Esophagus muscularis mucosa (tissue), 4 donors: Measurements from ENCODE around the gene MACROD2. TPM values are rescaled to one million over a fixed set of nuclear protein-coding genes. Genes with fewer than 3 reads are reported as not detected.

Experiments used
- DNase-seq: peaks from one replicate; pipeline ENCODE4 v3.0.0-alpha.2; 2017; ENCODE audit errors: extremely low spot score
- H3K27ac ChIP-seq, 4 donors: fragments of 200-600 bp; sonication (generic); replicated peaks in 1 of 4; 1 replicate in 3 of 4; 2 replicates in 1 of 4; pipeline ENCODE4 v1.5.1; 2016 to 2019; ENCODE audit warnings: mild to moderate bottlenecking in 1 of 4
- H3K27me3 ChIP-seq, 4 donors: fragments of 200-600 bp; sonication (generic); one replicate each; pipeline versions ENCODE4 v1.5.1 to v1.6.0; 2016 to 2019
- H3K36me3 ChIP-seq, 4 donors: fragments of 200-600 bp; sonication (generic); one replicate each; pipeline ENCODE4 v1.5.1; 2016 to 2019
- H3K4me1 ChIP-seq, 4 donors: fragments of 200-600 bp; sonication (generic); one replicate each; pipeline ENCODE4 v1.5.1; 2016 to 2019
- H3K4me3 ChIP-seq, 4 donors: fragments of 200-600 bp; sonication (generic); 1 replicate in 2 of 4; 2 replicates in 2 of 4; pipeline ENCODE4 v1.5.1; 2016 to 2019; ENCODE audit warnings: mild to moderate bottlenecking in 4 of 4, moderate library complexity in 1 of 4
- H3K9me3 ChIP-seq, 4 donors: fragments of 200-600 bp; sonication (generic); 1 replicate in 3 of 4; 2 replicates in 1 of 4; pipeline ENCODE4 v1.5.1; 2016 to 2019
- CTCF ChIP-seq, 3 experiments: fragments of 200-600 bp in 2 of 3; fragments of 450-650 bp in 1 of 3; sonication (generic) in 2 of 3; IDR thresholded peaks; one replicate each; pipeline ENCODE4 v1.5.1; 2017 to 2019; ENCODE audit warnings: antibody characterized with exemption in 3 of 3, mild to moderate bottlenecking in 2 of 3, moderate library complexity in 1 of 3
- EP300 ChIP-seq: sonication (generic); formaldehyde crosslinking; IDR thresholded peaks from one replicate; pipeline ENCODE4 v1.6.1; 2017; ENCODE audit warnings: antibody characterized with exemption
- POLR2A ChIP-seq: fragments of 450-650 bp; IDR thresholded peaks from one replicate; pipeline ENCODE4 v1.6.1; 2017; ENCODE audit warnings: antibody characterized with exemption, moderate library complexity, mild to moderate bottlenecking, low read depth
- POLR2AphosphoS5 ChIP-seq, 2 donors: sonication (generic); formaldehyde crosslinking; IDR thresholded peaks; one replicate each; pipeline ENCODE4 v1.6.1; 2017; ENCODE audit warnings: antibody characterized with exemption in 2 of 2
- WGBS: methylation state at CpG from one replicate; pipeline ENCODE4 v1.1.5; 2018; 5-methylcytosine and 5-hydroxymethylcytosine counted together
- intact Hi-C: fragments of 100-400 bp; cut with DNase I; formaldehyde crosslinking; loops from one replicate; pipeline ENCODE4 v1.15.1; 2023
- total RNA-seq, 4 donors: library from RNA; depleted of rRNA; stranded (reverse); fragments of >200 nt; gene quantifications; one replicate each; pipeline versions ENCODE4 v1.1.0 to v1.2.1, GENCODE V29; 2016

Gene MACROD2
- total RNA-seq, 4 donors from 2014 or later: 1.4 to 3.6 (median 2.6) TPM

DNA sequence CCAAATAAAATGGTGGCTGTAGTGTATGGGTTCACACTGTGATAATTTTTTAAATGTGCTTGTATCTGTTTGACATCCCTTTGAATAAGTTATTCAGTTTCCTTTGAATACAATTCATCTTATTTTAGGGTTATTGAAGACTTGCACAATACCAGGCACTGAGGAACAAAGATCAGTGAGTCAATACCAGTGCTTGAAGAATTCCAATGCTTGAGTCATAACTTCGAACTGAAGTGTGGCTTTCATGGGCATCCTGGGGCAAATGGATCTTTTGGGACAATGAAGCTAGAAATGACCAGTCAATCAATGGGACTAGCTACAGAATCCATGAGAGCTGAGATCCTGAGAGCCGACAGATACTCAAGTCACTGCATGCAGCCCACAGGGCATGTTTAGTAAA, 692.0 kb downstream of the MACROD2 start:
- no peak for DNase-seq
- Histone ChIP-seq H3K4me1 (no peaks in the 10 kb centered on the region), H3K27me3 (no peaks in the 10 kb centered on the region), H3K27ac (no peak overlapping the region), H3K36me3 (no peaks in the 10 kb centered on the region), H3K4me3 (no peak overlapping the region), H3K9me3 (no peaks in the 10 kb centered on the region)
- 89% methylated on average over 2 of the region's 2 CpGs for WGBS
- TF ChIP-seq POLR2A (no peak), EP300 (no peak), CTCF (IDR thresholded peaks at IDR 0.05) (no peak), POLR2AphosphoS5 (IDR thresholded peaks at IDR 0.05) (no peak)
- intact Hi-C loops: no loop called here

DNA sequence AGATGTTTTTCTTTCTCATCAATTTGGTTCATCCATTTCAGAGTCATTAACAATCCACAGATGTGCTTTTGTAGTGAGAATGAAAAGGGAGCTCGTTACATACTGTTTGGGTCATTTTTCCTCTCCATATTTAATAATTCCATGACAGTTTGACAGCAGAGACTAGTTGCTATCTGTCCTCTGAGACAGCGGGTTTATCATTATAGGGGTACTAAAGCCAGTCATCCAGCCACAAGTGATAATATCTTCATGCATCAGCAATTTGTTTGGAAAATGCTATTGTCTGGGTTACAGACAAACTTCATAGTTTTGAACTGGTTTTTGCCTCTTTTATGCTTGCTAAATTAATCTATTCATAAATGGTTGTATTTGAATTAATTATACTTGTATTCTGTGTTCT, 692.7 kb downstream of the MACROD2 start:
- no peak overlapping the region for H3K4me3 ChIP-seq
- no peak overlapping the region for H3K27ac ChIP-seq
- intact Hi-C loops: no loop called here
- TF ChIP-seq POLR2A (no peak), EP300 (no peak), CTCF (IDR thresholded peaks at IDR 0.05) (no peak), POLR2AphosphoS5 (IDR thresholded peaks at IDR 0.05) (no peak)
- no peak for DNase-seq
- no peaks in the 10 kb centered on the region for H3K4me1 ChIP-seq
- no peaks in the 10 kb centered on the region for H3K36me3 ChIP-seq
- H3K27me3 ChIP-seq: no peaks in the 10 kb centered on the region
- 55% methylated on average over 2 of the region's 2 CpGs for WGBS
- H3K9me3 ChIP-seq: no peaks in the 10 kb centered on the region

GRCh38 chr20:14691994-14692393, 696.7 kb downstream of the MACROD2 start:
- no peak overlapping the region for H3K27ac ChIP-seq
- H3K27me3 ChIP-seq: no peaks in the 10 kb centered on the region
- DNase-seq: no peak
- no peaks in the 10 kb centered on the region for H3K4me1 ChIP-seq
- TF ChIP-seq CTCF (IDR thresholded peaks at IDR 0.05): no peak
- no peak for TF ChIP-seq EP300
- no peak for TF ChIP-seq POLR2A
- TF ChIP-seq POLR2AphosphoS5 (IDR thresholded peaks at IDR 0.05): no peak
- WGBS: 87% methylated on average over 3 of the region's 3 CpGs
- no peak overlapping the region for H3K4me3 ChIP-seq
- H3K36me3 ChIP-seq: no peaks in the 10 kb centered on the region
- H3K9me3 ChIP-seq: no peaks in the 10 kb centered on the region
- intact Hi-C loops: no loop called here

GRCh38 chr20:14696478-14696877, 701.2 kb downstream of the MACROD2 start:
- no peak for TF ChIP-seq POLR2A
- no peak for TF ChIP-seq EP300
- no peak for TF ChIP-seq POLR2AphosphoS5 (IDR thresholded peaks at IDR 0.05)
- no peak for TF ChIP-seq CTCF (IDR thresholded peaks at IDR 0.05)
- Histone ChIP-seq H3K36me3 (no peaks in the 10 kb centered on the region), H3K4me3 (no peak overlapping the region), H3K4me1 (no peaks in the 10 kb centered on the region), H3K27me3 (no peaks in the 10 kb centered on the region), H3K9me3 (no peaks in the 10 kb centered on the region), H3K27ac (no peak overlapping the region)
- 80% methylated on average over 3 of the region's 3 CpGs for WGBS
- no peak for DNase-seq
- intact Hi-C loops: no loop called here

DNA sequence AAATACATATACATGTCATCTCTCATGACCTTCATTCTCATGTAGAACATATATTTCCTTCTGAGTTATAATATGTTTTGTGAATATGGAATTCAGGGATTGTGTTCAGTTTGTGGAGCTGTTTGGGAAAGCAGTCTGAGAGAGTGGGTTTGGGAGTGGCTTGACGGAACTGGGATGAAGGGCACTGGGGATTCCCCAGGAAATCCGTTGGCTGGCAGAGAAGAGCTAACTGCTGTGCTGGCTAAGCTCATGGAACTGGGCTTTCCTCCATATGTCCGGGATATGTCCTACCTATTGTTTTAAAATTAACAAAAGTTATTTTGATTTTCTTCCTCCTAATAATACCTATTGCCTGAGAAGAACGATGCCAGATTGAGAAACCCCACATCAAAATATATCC, 701.6 kb downstream of the MACROD2 start:
- DNase-seq: no peak
- TF ChIP-seq POLR2AphosphoS5 (IDR thresholded peaks at IDR 0.05): no peak
- TF ChIP-seq EP300: no peak
- no peak for TF ChIP-seq POLR2A
- no peak for TF ChIP-seq CTCF (IDR thresholded peaks at IDR 0.05)
- Histone ChIP-seq H3K4me1 (no peaks in the 10 kb centered on the region), H3K4me3 (no peak overlapping the region), H3K27ac (no peak overlapping the region), H3K9me3 (no peaks in the 10 kb centered on the region), H3K36me3 (no peaks in the 10 kb centered on the region), H3K27me3 (no peaks in the 10 kb centered on the region)
- WGBS: 61% methylated on average over 4 of the region's 4 CpGs
- intact Hi-C loops: no loop called here
